Adrenal gland (tissue), 12 donors: ENCODE measurements around the gene TAPT1. TPM values are rescaled to one million over a fixed set of nuclear protein-coding genes. Genes with fewer than 3 reads are reported as not detected.

Experiments used
- DNase-seq, 7 donors: peaks; one replicate each; pipeline ENCODE4 v3.0.0-alpha.2; 2019 to 2020
- H3K27ac ChIP-seq, 5 donors: fragments of 200-600 bp; sonication (generic) in 4 of 5; 1 replicate in 3 of 5; 2 replicates in 2 of 5; pipeline versions ENCODE4 v1.5.1 to v1.8.0; 2016 to 2020; ENCODE audit warnings: mild to moderate bottlenecking in 1 of 5
- H3K27me3 ChIP-seq: fragments of 200-600 bp; 2 replicates; pipeline ENCODE4 v1.8.0; 2021
- H3K36me3 ChIP-seq, 2 donors: fragments of 200-600 bp; replicated peaks in 1 of 2; 1 replicate in 1 of 2; 2 replicates in 1 of 2; pipeline versions ENCODE4 v1.5.1 to v1.8.0; 2018 to 2022
- H3K4me1 ChIP-seq, 2 donors: fragments of 200-600 bp; replicated peaks in 1 of 2; 1 replicate in 1 of 2; 2 replicates in 1 of 2; pipeline versions ENCODE4 v1.5.1 to v1.8.0; 2018 to 2021
- H3K4me3 ChIP-seq, 4 donors: fragments of 200-600 bp; sonication (generic) in 3 of 4; one replicate each; pipeline ENCODE4 v1.5.1; 2016 to 2018
- H3K9me3 ChIP-seq, 3 donors: fragments of 200-600 bp; sonication (generic) in 1 of 3; replicated peaks in 1 of 3; 1 replicate in 2 of 3; 2 replicates in 1 of 3; pipeline versions ENCODE4 v1.5.1 to v1.8.0; 2016 to 2021
- CTCF ChIP-seq, 6 experiments: fragments of 450-650 bp in 4 of 6; fragments of 200-600 bp in 2 of 6; sonication (generic) in 1 of 6; IDR thresholded peaks; 1 replicate in 5 of 6; 2 replicates in 1 of 6; pipeline versions ENCODE4 v1.5.1 to v1.8.0; 2016 to 2021; ENCODE audit warnings: antibody characterized with exemption in 6 of 6, mild to moderate bottlenecking in 2 of 6, moderate library complexity in 1 of 6
- POLR2A ChIP-seq, 2 donors: fragments of 450-650 bp; IDR thresholded peaks; one replicate each; pipeline ENCODE4 v1.6.1; 2017; ENCODE audit warnings: antibody characterized with exemption in 2 of 2, mild to moderate bottlenecking in 2 of 2, moderate library complexity in 1 of 2
- WGBS, 4 donors: extraction: QIAGEN DNeasy Blood & Tissue Kit in 2 of 4; methylation state at CpG; one replicate each; pipeline versions ENCODE4 v1.1.5 to v1.1.7; 2013 to 2017; 5-methylcytosine and 5-hydroxymethylcytosine counted together
- intact Hi-C, 2 donors: fragments of 100-400 bp; cut with DNase I; formaldehyde crosslinking; loops; one replicate each; pipeline versions ENCODE4 v1.14.1 to v1.15.0; 2022 to 2023
- polyA plus RNA-seq, 3 donors: library from polyadenylated mRNA; stranded (reverse); fragments of 200-250 nt in 2 of 3; fragments of 350-450 nt in 1 of 3; fragmentation: Illumina TruSeq in 1 of 3; extraction: RNeasy Lipid Tissue Mini Kit (QIAGEN cat#74804) in 1 of 3; gene quantifications; one replicate each; pipeline ENCODE4 v1.2.3, GENCODE V29; 2013 to 2014
- small RNA-seq, 2 donors: library from RNA; depleted of rRNA; stranded (forward); fragments of <200 nt; gene quantifications; one replicate each; pipeline ENCODE3, GENCODE V24; 2016
- total RNA-seq, 9 donors: library from RNA; depleted of rRNA in 4 of 9; stranded (reverse); fragments of >200 nt in 4 of 9; fragments of 120-200 nt in 1 of 9; fragmentation: NEBNext Ultra II Directional in 1 of 9; extraction: Animal tissue kit (Norgen Biotek cat#: 25700) in 1 of 9; gene quantifications; one replicate each; pipeline versions ENCODE4 v1.1.0 to v1.2.4, GENCODE V29; 2013 to 2023
- donor health status: healthy with polysubstance abuse.
- donor health status: Bipolar disorder and iron deficiency.
- donor health status: DM: yes; HTN: yes; CAD: no.
- donor health status: DM: no; HTN: no; CAD: no.
- donor health status: DM: no; HTN: no; CAD: no.
- donor health status: DM: yes; HTN: yes; CAD: no.

Gene TAPT1
- total and polyA plus RNA-seq, 12 donors, result 33.2 to 119 (median 51.0) TPM

DNA sequence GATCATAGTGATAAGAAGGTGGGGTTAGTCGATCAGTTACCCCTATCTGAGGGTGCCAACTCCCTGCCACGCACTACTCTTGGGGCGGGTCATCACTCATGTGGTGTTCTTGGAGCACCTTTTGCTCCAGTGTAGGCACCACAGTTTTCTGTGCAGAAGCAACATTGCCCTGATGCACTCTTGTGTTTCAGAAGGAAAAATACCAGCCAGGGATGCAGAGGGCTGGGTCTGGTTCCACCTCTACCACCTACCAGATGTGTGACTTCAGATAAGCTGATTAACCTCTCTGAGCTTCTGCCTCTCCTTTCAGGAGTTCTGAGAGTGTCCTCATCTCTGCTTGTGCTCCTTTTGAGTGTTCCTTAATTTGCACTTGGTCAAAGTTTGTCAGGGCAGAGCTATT, 112.5 kb downstream of the TAPT1 start:
- no peaks in the 10 kb centered on the region for H3K4me1 ChIP-seq
- TF ChIP-seq CTCF (IDR thresholded peaks at IDR 0.05) (no peak), POLR2A (IDR thresholded peaks at IDR 0.05) (no peak)
- no peak overlapping the region for H3K4me3 ChIP-seq
- H3K36me3 ChIP-seq, result no peaks in the 10 kb centered on the region
- intact Hi-C loops, result no loop called here
- no peaks in the 10 kb centered on the region for H3K27me3 ChIP-seq
- H3K27ac ChIP-seq, result no peak overlapping the region
- no peak for DNase-seq
- no peaks in the 10 kb centered on the region for H3K9me3 ChIP-seq
- 77 to 90% (median 79%) methylated on average over 3 of the region's 3 CpGs for WGBS, 4 donors

- no peak overlapping the region for H3K27ac ChIP-seq
- TF ChIP-seq CTCF (IDR thresholded peaks at IDR 0.05) (no peak), POLR2A (IDR thresholded peaks at IDR 0.05) (no peak)
Measured at GRCh38 chr4:16111533-16111932, 114.7 kb downstream of the TAPT1 start.

GRCh38 chr4:16110661-16111290, 115.5 kb downstream of the TAPT1 start:
- Histone ChIP-seq H3K4me1 (no peaks in the 10 kb centered on the region), H3K36me3 (no peaks in the 10 kb centered on the region), H3K4me3 (no peak overlapping the region), H3K27me3 (no peaks in the 10 kb centered on the region), H3K27ac (no peak overlapping the region), H3K9me3 (no peaks in the 10 kb centered on the region)
- no peak for TF ChIP-seq CTCF (IDR thresholded peaks at IDR 0.05)
- no peak for TF ChIP-seq POLR2A (IDR thresholded peaks at IDR 0.05)
- 71 to 84% (median 77%) methylated on average over 3 of the region's 3 CpGs for WGBS, 4 donors
- DNase-seq, result no peak
- intact Hi-C loops, result no loop called here

More at GRCh38 chr4:16111533-16111932, 114.7 kb downstream of the TAPT1 start:
- 86 to 95% (median 90%) methylated on average over 5 of the region's 5 CpGs for WGBS, 4 donors
- Histone ChIP-seq H3K36me3 (no peaks in the 10 kb centered on the region), H3K9me3 (no peaks in the 10 kb centered on the region), H3K27me3 (no peaks in the 10 kb centered on the region), H3K4me3 (no peak overlapping the region), H3K4me1 (no peaks in the 10 kb centered on the region)
- DNase-seq, result no peak
- intact Hi-C loops, result no loop called here

Small RNAs within 50 kb of the gene (small RNA-seq; reads per million reads assigned to genes)
- 0 reads per million in 2 donors for gene RPS21P4

Other genes starting within 250 kb of the TAPT1 start
- 1 to 10 TPM in 1 of 9 donors, under 1 TPM in 4, not detected in 4; 0.14 to 1.6 (median 0.42) TPM for gene PROM1, start 142.4 kb downstream of the TAPT1 start, total RNA-seq
- gene PROM1, start 142.4 kb downstream of the TAPT1 start, polyA plus RNA-seq, result under 1 TPM; 0.16 to 0.42 (median 0.27) TPM